ENCODE results near the gene TMEM171. TPM values are rescaled to one million over a fixed set of nuclear protein-coding genes. Genes with fewer than 3 reads are reported as not detected.

TMEM171 gene
- total RNA-seq, 4 donors from 2014 or later, result 0.25 to 1.5 (median 1.3) TPM; not detected in 1

- intact Hi-C loops (cut with DNase I; ENCODE audit: low total_unique reads), result no loop called here
- H3K4me3 ChIP-seq (ENCODE audit: low read depth, poor library complexity, severe bottlenecking), result no peak overlapping the region
- TF ChIP-seq POLR2A (IDR thresholded peaks at IDR 0.05) (no peak), CTCF (IDR thresholded peaks at IDR 0.05) (no peak)
- no peak for DNase-seq (ENCODE audit: low spot score in 2 of 2)
Measured at GRCh38 chr5:73106335-73106734, 14.0 kb upstream of the TMEM171 start.

GRCh38 chr5:73110190-73110589 is 10.2 kb upstream of the TMEM171 start:
- WGBS, 2 donors, result 86 to 91% methylated on average over 1 of the region's 1 CpG
- no peak overlapping the region for H3K4me3 ChIP-seq (ENCODE audit: low read depth, poor library complexity, severe bottlenecking)
- TF ChIP-seq POLR2A (IDR thresholded peaks at IDR 0.05) (no peak), CTCF (IDR thresholded peaks at IDR 0.05) (no peak)
- DNase-seq (ENCODE audit: low spot score in 2 of 2), result no peak
- intact Hi-C loops (cut with DNase I; ENCODE audit: low total_unique reads), result no loop called here

GRCh38 chr5:73111536-73111935 is 8.8 kb upstream of the TMEM171 start:
- DNase-seq (ENCODE audit: low spot score in 2 of 2), result no peak
- H3K4me3 ChIP-seq (ENCODE audit: low read depth, poor library complexity, severe bottlenecking), result no peak overlapping the region
- no peak for TF ChIP-seq POLR2A (IDR thresholded peaks at IDR 0.05)
- no peak for TF ChIP-seq CTCF (IDR thresholded peaks at IDR 0.05)
- 95 to 100% methylated on average over 1 of the region's 1 CpG for WGBS, 2 donors
- intact Hi-C loops (cut with DNase I; ENCODE audit: low total_unique reads), result no loop called here

- intact Hi-C loops (cut with DNase I; ENCODE audit: low total_unique reads), result no loop called here
- WGBS, 2 donors, result 78 to 83% methylated on average over 1 of the region's 1 CpG
- H3K4me3 ChIP-seq (ENCODE audit: low read depth, poor library complexity, severe bottlenecking), result no peak overlapping the region
- DNase-seq (ENCODE audit: low spot score in 2 of 2), result peak in 1 of 2 donors; percentile 53
- TF ChIP-seq CTCF (IDR thresholded peaks at IDR 0.05) (no peak), POLR2A (IDR thresholded peaks at IDR 0.05) (no peak)
Measured at GRCh38 chr5:73112359-73112758, 8.0 kb upstream of the TMEM171 start.

GRCh38 chr5:73114044-73114688 is 6.2 kb upstream of the TMEM171 start:
- intact Hi-C loops (cut with DNase I; ENCODE audit: low total_unique reads), result no loop called here
- no peak for TF ChIP-seq CTCF (IDR thresholded peaks at IDR 0.05)
- TF ChIP-seq POLR2A (IDR thresholded peaks at IDR 0.05), result no peak
- DNase-seq (ENCODE audit: low spot score in 2 of 2), result peak in 1 of 2 donors; percentile 4
- no peak overlapping the region for H3K4me3 ChIP-seq (ENCODE audit: low read depth, poor library complexity, severe bottlenecking)
- WGBS, 2 donors, result 71 to 81% methylated on average over 3 of the region's 3 CpGs

All from lower leg skin (tissue), 4 donors.